ENCODE data around the gene MORN2. TPM values are rescaled to one million over a fixed set of nuclear protein-coding genes. Genes with fewer than 3 reads are reported as not detected.
A peak's percentile ranks its signal among the peaks of the same experiment; 100 is the strongest.

The MORN2 gene
- total and polyA plus RNA-seq, 2 of the 13 experiments (the other 11 are each of a cell fraction or from before 2014, with no cell fraction given) = 7.0 to 28.0 TPM

DNA sequence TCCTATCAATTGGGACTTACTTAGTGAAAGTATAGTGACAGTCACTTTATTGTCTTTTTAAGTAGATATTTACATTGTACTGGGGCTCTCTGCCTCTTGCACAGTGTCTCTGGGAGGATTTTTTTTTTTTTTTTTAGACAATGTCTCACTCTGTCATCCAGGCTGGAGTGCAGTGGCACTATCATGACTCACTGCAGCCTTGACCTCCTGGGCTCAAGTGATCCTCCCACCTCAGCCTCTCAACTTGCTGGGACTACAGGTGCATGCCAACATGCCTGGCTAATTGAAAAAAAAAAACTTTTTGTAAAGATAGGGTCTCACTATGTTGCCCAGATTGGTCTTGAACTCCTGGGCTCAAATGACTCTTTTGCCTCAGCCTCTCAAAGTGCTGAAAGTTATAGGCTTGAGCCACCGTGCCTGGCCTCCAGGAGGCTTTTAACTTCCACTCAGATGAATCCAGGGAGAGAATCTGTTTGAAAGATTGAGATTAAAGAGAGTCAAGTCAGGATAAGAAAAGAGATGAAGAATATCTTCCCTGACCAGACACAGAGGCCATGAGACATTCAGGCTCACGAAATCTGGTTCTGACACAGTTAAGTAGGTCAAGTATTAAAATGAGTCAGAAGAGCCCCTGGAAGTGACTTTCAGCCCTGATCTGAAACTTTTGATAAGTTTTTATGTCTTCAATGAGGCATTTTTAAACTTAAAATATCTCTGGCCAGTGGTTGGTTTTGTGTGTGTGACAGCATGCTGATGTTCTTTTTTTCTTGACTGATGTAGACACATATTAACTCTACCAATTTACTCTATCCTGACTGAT is 32.2 kb downstream of the MORN2 start (continued):
- TF ChIP-seq, protein P1, sequence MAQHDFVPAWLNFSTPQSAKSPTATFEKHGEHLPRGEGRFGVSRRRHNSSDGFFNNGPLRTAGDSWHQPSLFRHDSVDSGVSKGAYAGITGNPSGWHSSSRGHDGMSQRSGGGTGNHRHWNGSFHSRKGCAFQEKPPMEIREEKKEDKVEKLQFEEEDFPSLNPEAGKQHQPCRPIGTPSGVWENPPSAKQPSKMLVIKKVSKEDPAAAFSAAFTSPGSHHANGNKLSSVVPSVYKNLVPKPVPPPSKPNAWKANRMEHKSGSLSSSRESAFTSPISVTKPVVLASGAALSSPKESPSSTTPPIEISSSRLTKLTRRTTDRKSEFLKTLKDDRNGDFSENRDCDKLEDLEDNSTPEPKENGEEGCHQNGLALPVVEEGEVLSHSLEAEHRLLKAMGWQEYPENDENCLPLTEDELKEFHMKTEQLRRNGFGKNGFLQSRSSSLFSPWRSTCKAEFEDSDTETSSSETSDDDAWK (CRISPR knock-in tag; IDR thresholded peaks at IDR 0.05) = no peak
- TF ChIP-seq AGO2 (optimal IDR thresholded peaks at IDR 0.05; ENCODE audit: low read depth, low read length) (no peak), SALL1 (CRISPR knock-in tag; IDR thresholded peaks at IDR 0.05) (peak; percentile 75), CEBPG (CRISPR knock-in tag; IDR thresholded peaks at IDR 0.05) (peak; percentile 21; the same call in 1 of the 2 replicates), NCOR1 (IDR thresholded peaks at IDR 0.05; ENCODE audit: borderline replicate concordance, low read length) (peak; percentile 49; the same call in 1 of the 2 replicates), ZNF547 (CRISPR knock-in tag; IDR thresholded peaks at IDR 0.05) (no peak), KAT8 (CRISPR knock-in tag; IDR thresholded peaks at IDR 0.05) (peak; percentile 36), MIER2 (CRISPR knock-in tag; IDR thresholded peaks at IDR 0.05) (0 out of 2 replicates have a peak, but pooled peaks have one; percentile 21), ZC3H13 (CRISPR knock-in tag; IDR thresholded peaks at IDR 0.05) (no peak)

DNA sequence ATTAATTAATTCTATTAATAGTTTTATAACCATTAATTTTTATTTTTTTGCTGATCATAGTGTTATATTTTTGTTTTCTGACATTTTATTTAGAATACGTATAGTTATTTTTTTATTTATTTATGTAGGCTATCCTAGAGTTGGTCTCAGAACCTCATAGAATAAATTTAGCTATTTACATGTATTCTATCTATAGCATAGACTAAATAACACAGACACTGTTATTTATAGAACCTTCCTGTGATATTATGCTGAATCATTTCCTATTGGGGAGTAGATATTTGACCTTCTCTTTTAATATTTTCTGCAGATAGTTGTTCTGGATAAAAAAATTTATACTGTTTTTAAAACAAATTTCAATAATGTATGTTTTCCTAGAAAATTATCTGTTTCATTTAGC is 34.1 kb downstream of the MORN2 start:
- H3K9ac ChIP-seq (ENCODE audit: insufficient read depth, low read depth, low read length) = no peak overlapping the region
- no peaks in the 10 kb centered on the region for H4K20me1 ChIP-seq (ENCODE audit: insufficient read depth, low read length)
- H3K4me3 ChIP-seq (replicated peaks in 1 of 3; ENCODE audit: insufficient read depth in 1 of 3, low read depth in 2 of 3, low read length in 3 of 3) = no peak overlapping the region
- no peak overlapping the region for H3K27ac ChIP-seq (ENCODE audit: extremely low read length, insufficient read depth, low read length)
- no TSS peak for BruUV-seq (replicated peaks)
- in situ Hi-C loops (cut with HindIII; ENCODE audit: extremely low pct_ligation_motif_present, low pct_unique_long_range_greater_than_20kb) (no loop called here), intact Hi-C loops (cut with micrococcal nuclease; ENCODE audit: unreplicated experiment) (no loop called here)
- no peaks in the 10 kb centered on the region for H3K36me3 ChIP-seq (replicated peaks in 1 of 2; ENCODE audit: control insufficient read depth in 1 of 2, insufficient read depth in 2 of 2, low read length in 2 of 2)
- ChIA-PET CTCF (ENCODE audit: low intra/inter-chr PET ratio, low total read pairs) (no interaction called here), POLR2A (no interaction called here)
- H2AFZ ChIP-seq (ENCODE audit: low read length) = no peak overlapping the region
- 93% methylated on average over 1 of the region's 1 CpG for WGBS (ENCODE audit: low lambda C conversion rate)
- no peak for ATAC-seq
- peaks cover 41% of the 10 kb centered on the region for H3K4me1 ChIP-seq (ENCODE audit: insufficient read depth, low read length)
- no peak for FAIRE-seq
- DNase-seq (ENCODE audit: low spot score) = no peak
- TF ChIP-seq MAFK (conservative IDR thresholded peaks at IDR 0.05 in 1 of 2, IDR thresholded peaks at IDR 0.05 in 1 of 2; ENCODE audit: low read length in 2 of 2) (0 out of 4 replicates have a peak, but pooled peaks of 1 of the 2 experiments have one; percentile 9), ZNF383 (CRISPR knock-in tag; IDR thresholded peaks at IDR 0.05; ENCODE audit: borderline replicate concordance) (no peak)
- no peaks in the 10 kb centered on the region for H3K79me2 ChIP-seq (ENCODE audit: insufficient read depth, low read length)
- no peak overlapping the region for H3K4me2 ChIP-seq (ENCODE audit: low read depth, low read length)
- H3K27me3 ChIP-seq (ENCODE audit: control insufficient read depth in 1 of 2, insufficient read depth in 2 of 2, low read length in 2 of 2) = no peaks in the 10 kb centered on the region
- no peaks in the 10 kb centered on the region for H3K9me3 ChIP-seq (ENCODE audit: low read length)
